GM15510 (cell line): Measurements from ENCODE around the gene C3orf70.

Experiments used
- POLR2A ChIP-seq: IDR thresholded peaks from 3 replicates; pipeline ENCODE4 v1.6.1; 2011; ENCODE audit warnings: borderline replicate concordance; ENCODE audit not compliant: insufficient read length; ENCODE audit errors: extremely low read depth

C3orf70 gene

DNA sequence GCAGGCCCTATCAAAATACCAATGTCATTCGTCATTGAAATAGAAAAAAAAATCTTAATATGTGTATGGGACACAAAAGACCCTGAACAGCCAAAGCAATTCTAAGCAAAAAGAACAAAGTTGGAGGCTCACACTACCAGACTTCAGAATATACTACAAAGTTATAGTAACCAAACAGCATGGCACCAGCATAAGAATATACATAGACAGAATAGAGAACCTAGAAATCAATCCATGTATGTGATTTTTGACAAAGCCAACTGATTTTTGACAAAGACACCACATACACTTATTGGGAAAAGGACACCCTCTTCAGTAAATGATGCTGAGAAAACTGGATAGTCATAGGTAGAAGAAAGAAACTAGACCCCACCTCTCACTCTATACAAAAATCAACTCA is 95.0 kb downstream of the C3orf70 start:
- TF ChIP-seq POLR2A: no peak

GRCh38 chr3:185056908-185057307 is 96.0 kb downstream of the C3orf70 start:
- no peak for TF ChIP-seq POLR2A

GRCh38 chr3:185052631-185053030 is 100.2 kb downstream of the C3orf70 start:
- TF ChIP-seq POLR2A: no peak

DNA sequence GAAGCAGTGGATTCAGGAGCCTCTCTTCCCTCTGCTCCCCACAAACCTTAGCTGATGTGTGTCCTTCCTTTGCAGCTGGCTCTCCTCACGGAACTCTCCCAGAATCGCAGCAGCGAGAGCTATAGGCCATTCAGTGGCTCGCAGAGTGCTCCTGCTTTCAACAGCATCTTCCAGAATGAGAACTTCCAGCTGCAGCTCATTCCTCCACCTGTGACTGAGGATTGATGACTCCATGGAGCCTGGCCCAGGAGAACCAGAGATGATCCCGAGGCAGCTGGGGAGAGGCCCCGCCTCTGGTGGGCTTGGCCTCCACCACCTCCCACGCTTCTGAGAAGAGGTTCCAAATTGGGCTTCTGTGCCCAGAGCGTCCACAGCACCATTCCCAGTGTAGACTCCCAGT is 101.1 kb downstream of the C3orf70 start:
- TF ChIP-seq POLR2A: no peak

- no peak for TF ChIP-seq POLR2A
Measured at GRCh38 chr3:185049710-185050109, 103.2 kb downstream of the C3orf70 start.

- TF ChIP-seq POLR2A: no peak
Measured at GRCh38 chr3:185046603-185047002, 106.3 kb downstream of the C3orf70 start.

DNA sequence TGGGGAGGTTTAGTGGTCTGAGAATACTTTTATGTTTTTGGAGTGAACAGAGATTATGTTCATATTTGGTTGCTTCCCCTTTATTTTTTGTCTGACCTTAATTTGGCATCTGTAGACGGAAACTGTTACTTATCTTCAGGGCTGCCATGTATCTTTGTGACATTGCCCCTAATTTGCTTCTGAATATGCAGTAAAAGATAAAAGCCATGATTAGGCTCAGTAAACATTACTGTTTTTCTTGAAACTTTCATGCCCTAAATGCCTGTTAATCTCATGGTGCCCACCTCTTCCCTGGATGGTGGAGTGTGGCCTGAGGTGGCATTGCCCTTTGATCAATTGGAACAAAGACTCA is 106.7 kb downstream of the C3orf70 start:
- TF ChIP-seq POLR2A: no peak

GRCh38 chr3:185042312-185043050 is 110.4 kb downstream of the C3orf70 start:
- TF ChIP-seq POLR2A: no peak

- no peak for TF ChIP-seq POLR2A
Measured at GRCh38 chr3:185041540-185041939, 111.3 kb downstream of the C3orf70 start.

- no peak for TF ChIP-seq POLR2A
Measured at GRCh38 chr3:185040425-185040824, 112.4 kb downstream of the C3orf70 start.

GRCh38 chr3:185037801-185038200 is 115.1 kb downstream of the C3orf70 start:
- TF ChIP-seq POLR2A: no peak

DNA sequence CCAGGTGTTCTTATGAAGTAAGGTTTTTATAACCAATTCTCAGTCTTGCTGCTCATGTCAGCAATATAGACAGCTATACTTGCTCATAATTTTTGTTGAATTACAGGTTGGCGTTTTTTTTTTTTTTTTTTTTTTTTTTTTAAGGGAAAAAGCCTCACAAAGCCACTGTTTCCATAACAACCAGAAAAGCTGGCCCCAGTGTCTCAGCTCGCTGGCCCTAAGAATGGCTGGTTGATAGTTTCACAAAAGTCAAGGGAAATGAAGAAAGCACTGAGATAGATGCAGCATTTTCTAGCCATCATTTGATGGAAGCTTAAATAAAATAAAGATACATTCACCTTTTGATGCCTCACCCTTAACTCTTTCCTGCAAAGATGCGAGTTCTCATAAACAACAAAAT is 121.9 kb downstream of the C3orf70 start:
- no peak for TF ChIP-seq POLR2A

DNA sequence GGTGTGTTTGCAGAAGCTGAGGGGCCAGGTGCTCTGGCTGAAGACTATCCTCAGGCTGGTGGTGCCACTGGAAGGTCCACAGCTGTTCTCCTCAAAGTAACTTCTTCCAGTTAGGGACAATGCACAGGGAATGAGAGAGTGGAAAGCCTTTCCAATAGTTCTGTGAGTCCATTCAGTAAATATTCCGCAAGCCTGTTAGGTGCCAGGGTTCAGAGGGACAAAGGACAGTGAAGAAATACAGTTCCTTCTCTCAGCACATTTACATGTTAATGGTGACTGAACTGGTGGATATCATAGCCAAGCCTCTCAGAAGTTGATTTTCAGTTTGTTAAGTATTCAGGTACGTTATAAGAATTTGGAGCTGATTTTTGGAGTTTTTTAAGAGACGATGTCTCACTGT is 122.5 kb downstream of the C3orf70 start:
- TF ChIP-seq POLR2A: no peak

GRCh38 chr3:185029086-185029485 is 123.8 kb downstream of the C3orf70 start:
- TF ChIP-seq POLR2A: no peak

DNA sequence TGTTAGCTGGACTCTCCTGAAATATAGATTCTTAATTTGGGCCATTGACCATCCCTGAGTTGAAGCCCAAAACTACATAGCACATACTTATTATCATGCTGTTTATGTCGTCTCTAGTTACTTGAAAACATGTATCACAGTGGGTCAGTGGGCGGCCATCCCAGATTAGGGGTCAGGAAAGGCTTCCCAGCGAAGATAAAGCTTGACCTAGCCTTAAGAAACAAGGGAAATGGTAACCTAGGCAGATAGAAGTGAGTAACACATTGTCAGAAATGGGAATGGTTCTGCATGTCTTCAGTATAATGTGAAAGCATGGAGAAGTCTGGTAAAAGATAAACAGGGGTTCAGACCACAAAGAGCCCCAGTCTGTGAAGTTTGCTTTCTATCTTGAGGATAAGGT is 124.7 kb downstream of the C3orf70 start:
- no peak for TF ChIP-seq POLR2A
